AG04449 (cell line): ENCODE measurements around the gene TRHDE.

Experiments
- CTCF ChIA-PET: fragments of 350-600 bp; formaldehyde crosslinking; extraction: SDS; loops from one replicate; lab custom pipeline; 2021; ENCODE audit warnings: antibody characterized with exemption; lab: Yijun Ruan, JAX
- POLR2A ChIA-PET: fragments of 400-600, 350-600 bp; formaldehyde crosslinking; extraction: SDS; loops from one replicate; lab custom pipeline; 2020; ENCODE audit warnings: antibody characterized with exemption, inconsistent platforms; lab: Yijun Ruan, JAX
- DNase-seq: peaks from one replicate; pipeline ENCODE4 v3.0.0-alpha.2; 2010; ENCODE audit warnings: low read depth, low spot score
- H3K4me3 ChIP-seq: 2 replicates; pipeline ENCODE4 v1.5.1; 2011; ENCODE audit warnings: low read depth, mild to moderate bottlenecking, control low read depth, low read length
- TF ChIP-seq, protein P1 (sequence below): IDR thresholded peaks from one replicate; pipeline ENCODE4 v1.5.1; 2011; ENCODE audit warnings: mild to moderate bottlenecking, moderate library complexity, low read length, control low read depth, inconsistent platforms; ENCODE audit not compliant: insufficient read depth; ENCODE audit errors: missing control alignments

TRHDE gene

GRCh38 chr12:72261885-72262284 lies 10.3 kb upstream of the TRHDE start:
- ChIA-PET CTCF (interaction anchor here (1.1 to 5.8 kb wide), 6 partner anchors 9 to 245 kb away, joined by 3 to 50 read pairs (median 4); partner anchors contain the start of gene TRHDE), POLR2A (no interaction called here)
- TF ChIP-seq, protein P1, sequence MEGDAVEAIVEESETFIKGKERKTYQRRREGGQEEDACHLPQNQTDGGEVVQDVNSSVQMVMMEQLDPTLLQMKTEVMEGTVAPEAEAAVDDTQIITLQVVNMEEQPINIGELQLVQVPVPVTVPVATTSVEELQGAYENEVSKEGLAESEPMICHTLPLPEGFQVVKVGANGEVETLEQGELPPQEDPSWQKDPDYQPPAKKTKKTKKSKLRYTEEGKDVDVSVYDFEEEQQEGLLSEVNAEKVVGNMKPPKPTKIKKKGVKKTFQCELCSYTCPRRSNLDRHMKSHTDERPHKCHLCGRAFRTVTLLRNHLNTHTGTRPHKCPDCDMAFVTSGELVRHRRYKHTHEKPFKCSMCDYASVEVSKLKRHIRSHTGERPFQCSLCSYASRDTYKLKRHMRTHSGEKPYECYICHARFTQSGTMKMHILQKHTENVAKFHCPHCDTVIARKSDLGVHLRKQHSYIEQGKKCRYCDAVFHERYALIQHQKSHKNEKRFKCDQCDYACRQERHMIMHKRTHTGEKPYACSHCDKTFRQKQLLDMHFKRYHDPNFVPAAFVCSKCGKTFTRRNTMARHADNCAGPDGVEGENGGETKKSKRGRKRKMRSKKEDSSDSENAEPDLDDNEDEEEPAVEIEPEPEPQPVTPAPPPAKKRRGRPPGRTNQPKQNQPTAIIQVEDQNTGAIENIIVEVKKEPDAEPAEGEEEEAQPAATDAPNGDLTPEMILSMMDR, result no peak
- DNase-seq, result no peak
- no peak overlapping the region for H3K4me3 ChIP-seq

DNA sequence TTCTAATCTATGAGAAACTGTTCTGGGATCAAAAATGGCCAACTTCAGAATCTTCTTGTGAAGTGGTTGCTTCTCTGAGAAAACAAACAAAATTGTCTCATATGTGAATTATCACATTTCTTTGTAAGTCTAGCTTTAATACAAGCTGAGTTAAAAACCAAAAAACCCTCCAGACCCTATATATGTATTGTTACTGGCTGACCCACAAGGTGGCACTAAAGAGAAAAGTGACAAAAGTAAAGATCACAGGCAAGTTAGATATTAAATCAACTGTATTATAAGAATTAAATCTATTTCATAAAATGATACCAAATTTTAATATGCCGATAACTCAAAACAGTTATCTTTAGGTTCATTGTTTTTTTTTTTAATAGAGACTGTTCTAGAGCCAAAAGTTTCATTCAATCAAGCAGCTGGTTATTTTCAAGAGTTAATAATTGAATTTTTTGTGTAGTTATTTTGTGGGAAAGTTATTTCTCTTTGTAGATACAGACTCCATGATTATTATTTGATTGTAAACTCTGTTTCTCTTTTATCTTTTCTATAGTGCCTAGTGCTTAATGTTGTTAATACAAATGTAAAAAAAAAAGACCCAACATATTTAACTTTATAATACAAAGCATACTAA lies 7.5 kb upstream of the TRHDE start:
- TF ChIP-seq, protein P1, result peak; percentile 21
- ChIA-PET CTCF (interaction anchor here (0.9 to 5.8 kb wide), 13 partner anchors 8 to 485 kb away, joined by 3 to 50 read pairs (median 5); no protein-coding TSS in a partner anchor), POLR2A (no interaction called here)
- H3K4me3 ChIP-seq, result no peak overlapping the region
- no peak for DNase-seq

GRCh38 chr12:72267974-72268373 lies 4.2 kb upstream of the TRHDE start:
- DNase-seq, result no peak
- CTCF ChIA-PET, result interaction anchor here (1.1 to 5.8 kb wide), 14 partner anchors 8 to 257 kb away, joined by 3 to 50 read pairs (median 4); no protein-coding TSS in a partner anchor
- POLR2A ChIA-PET, result no interaction called here
- TF ChIP-seq, protein P1, result peak; percentile 48
- no peak overlapping the region; the same call in 1 of the 2 replicates for H3K4me3 ChIP-seq

- CTCF ChIA-PET, result interaction anchor here (1.1 to 4.7 kb wide), 11 partner anchors 9 to 257 kb away, joined by 3 to 29 read pairs (median 4); no protein-coding TSS in a partner anchor
Measured at GRCh38 chr12:72268386-72268785, 3.8 kb upstream of the TRHDE start.

GRCh38 chr12:72269491-72269890 lies 2.7 kb upstream of the TRHDE start:
- POLR2A ChIA-PET, result no interaction called here

More at GRCh38 chr12:72268386-72268785, 3.8 kb upstream of the TRHDE start:
- no peak for DNase-seq
- POLR2A ChIA-PET, result no interaction called here
- TF ChIP-seq, protein P1, result no peak
- peak overlapping the region; percentile 27; the same call in 1 of the 2 replicates for H3K4me3 ChIP-seq

More at GRCh38 chr12:72269491-72269890, 2.7 kb upstream of the TRHDE start:
- no peak for DNase-seq
- TF ChIP-seq, protein P1, result no peak
- CTCF ChIA-PET, result interaction anchor here (1.6 to 3.5 kb wide), 3 partner anchors 10 to 253 kb away, joined by 5 to 17 read pairs (median 5); no protein-coding TSS in a partner anchor
- H3K4me3 ChIP-seq, result peak overlapping the region; percentile 93
